DND-41 (cell line): Measurements from ENCODE around the gene ZNRF4.

Experiments used
- EZH2 ChIP-seq: IDR thresholded peaks from 3 replicates; pipeline ENCODE4 v1.6.1; 2012; ENCODE audit warnings: borderline replicate concordance, low read depth, mild to moderate bottlenecking, moderate library complexity, low read length, inconsistent platforms; ENCODE audit not compliant: severe bottlenecking
- TF ChIP-seq, protein P1 (sequence below): IDR thresholded peaks from 2 replicates; pipeline ENCODE4 v1.5.1; 2012; ENCODE audit warnings: borderline replicate concordance, low read length, moderate library complexity, mild to moderate bottlenecking; ENCODE audit not compliant: poor library complexity, severe bottlenecking; ENCODE audit errors: extremely low read depth

DNA sequence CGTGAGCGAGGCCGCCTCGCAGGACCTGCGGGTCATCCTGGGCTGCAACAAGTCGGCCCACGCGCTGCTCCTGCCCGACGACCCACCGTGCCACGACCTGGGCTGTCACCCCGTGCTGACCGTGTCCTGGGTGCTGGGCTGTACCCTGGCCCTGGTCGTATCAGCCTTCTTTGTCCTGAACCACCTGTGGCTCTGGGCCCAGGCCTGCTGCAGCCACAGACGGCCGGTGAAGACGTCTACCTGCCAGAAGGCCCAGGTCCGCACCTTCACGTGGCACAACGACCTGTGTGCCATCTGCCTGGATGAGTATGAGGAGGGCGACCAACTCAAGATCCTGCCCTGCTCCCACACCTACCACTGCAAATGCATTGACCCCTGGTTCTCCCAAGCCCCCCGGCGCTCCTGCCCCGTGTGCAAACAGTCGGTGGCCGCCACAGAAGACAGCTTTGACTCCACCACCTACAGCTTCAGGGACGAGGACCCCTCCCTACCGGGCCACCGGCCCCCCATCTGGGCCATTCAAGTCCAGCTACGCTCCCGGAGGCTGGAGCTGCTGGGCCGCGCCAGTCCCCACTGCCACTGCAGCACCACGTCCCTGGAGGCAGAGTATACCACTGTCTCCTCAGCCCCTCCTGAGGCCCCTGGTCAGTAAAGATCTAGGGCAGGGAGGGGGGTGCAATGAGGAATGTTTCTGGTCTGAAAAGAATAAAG lies 1.1 kb downstream of the ZNRF4 start:
- TF ChIP-seq, protein P1, sequence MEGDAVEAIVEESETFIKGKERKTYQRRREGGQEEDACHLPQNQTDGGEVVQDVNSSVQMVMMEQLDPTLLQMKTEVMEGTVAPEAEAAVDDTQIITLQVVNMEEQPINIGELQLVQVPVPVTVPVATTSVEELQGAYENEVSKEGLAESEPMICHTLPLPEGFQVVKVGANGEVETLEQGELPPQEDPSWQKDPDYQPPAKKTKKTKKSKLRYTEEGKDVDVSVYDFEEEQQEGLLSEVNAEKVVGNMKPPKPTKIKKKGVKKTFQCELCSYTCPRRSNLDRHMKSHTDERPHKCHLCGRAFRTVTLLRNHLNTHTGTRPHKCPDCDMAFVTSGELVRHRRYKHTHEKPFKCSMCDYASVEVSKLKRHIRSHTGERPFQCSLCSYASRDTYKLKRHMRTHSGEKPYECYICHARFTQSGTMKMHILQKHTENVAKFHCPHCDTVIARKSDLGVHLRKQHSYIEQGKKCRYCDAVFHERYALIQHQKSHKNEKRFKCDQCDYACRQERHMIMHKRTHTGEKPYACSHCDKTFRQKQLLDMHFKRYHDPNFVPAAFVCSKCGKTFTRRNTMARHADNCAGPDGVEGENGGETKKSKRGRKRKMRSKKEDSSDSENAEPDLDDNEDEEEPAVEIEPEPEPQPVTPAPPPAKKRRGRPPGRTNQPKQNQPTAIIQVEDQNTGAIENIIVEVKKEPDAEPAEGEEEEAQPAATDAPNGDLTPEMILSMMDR, result no peak
- TF ChIP-seq EZH2, result no peak
